HPDE6-E6E7 (cell line): Measurements from ENCODE around the gene UBALD1.
A peak's percentile ranks its signal among the peaks of the same experiment; 100 is the strongest.
"Not testable (repeated sequence)": the region's sequence is repeated elsewhere in the genome, so short reads cannot be mapped to it uniquely, and the experiment has no call there.

Experiments used
- DNase-seq: peaks from one replicate; pipeline ENCODE4 v3.0.0; 2011; ENCODE audit warnings: missing footprints; ENCODE audit errors: extremely low spot score

Gene UBALD1

DNA sequence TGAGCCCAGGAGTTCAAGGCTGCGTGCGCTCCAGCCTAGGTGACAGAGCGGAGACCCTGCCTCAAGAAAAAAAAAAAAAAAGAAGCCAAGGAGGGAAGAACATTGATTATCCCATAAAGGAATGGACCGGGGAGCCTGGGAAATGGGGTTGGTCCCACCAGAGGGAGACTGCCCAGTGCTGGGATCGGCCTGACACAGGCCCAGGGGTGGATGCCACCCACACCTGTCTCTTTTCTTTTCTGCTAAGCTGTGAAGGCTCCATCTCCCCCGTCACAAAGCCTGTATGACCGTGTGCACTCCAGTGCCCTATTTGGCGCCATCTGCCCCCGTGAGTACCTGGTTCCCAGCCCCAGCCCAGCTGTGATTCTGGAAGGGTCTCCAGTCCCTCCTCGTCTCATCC, 15.7 kb downstream of the UBALD1 start:
- DNase-seq, result no peak

DNA sequence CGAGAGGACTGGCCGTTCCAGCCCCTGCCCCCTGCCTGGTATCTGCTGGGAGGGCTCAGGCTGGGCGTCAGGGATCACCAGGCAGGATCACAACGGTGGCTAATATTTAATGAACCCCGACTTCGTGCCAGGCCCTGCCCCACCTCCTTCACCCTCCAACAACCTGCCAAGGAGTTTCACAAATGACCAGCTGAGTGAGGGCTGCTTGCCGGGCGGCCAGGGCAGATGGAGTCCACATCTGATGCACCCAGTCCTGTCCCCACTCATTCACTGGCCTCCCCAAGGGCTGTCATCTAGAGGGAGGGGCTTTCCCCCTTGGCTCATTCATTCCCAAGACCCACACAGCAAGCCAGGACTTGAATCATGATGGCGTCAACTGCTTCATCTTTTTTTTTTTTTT, 17.5 kb downstream of the UBALD1 start:
- peak; percentile 57 for DNase-seq

DNA sequence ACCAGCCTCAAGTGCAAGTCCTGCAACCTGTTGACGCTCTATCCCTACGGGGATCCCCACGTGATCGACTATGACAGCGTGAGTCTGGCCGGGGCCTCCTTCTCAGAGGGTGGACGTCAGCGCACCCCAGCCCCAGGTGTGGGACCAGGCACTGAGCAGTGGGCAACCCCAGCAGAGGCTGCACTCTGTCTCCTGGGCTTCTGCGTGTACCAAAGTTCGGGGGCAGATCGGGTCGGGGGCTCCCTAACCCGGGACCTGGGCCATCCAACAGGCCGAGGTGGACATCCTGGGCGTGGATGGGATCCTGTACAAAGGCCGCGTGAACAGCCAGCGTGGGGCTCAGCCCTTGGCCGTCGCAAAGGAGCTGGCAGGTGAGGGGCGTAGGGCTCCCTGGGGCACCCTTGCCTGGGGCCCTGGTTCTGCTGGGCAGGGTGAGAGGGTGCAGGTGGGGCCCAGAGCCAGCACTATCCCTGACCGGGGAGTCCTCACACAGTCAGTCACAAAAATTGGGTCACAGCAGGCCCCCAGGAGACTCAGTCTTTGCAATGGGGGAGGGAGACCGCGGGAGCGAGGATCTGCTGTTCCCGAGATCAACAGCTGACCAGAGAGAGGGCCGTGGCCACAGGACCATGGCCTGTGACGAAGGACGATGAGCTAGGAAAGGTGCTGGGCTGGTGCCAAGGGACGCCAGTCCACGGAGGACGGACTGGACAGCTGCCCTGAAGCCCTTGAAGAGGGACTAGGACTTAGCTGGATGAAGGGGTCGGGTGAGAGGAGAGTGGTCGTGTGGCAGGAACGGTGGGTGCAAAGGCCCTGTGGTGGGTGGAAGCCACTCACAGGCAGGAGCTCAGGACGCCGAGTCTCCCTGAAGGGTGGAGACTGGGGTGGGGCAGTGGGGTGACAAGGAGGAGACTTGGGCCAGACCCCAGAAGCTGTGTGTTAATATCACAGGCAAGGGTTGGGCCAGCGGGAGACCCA, 20.0 kb downstream of the UBALD1 start:
- DNase-seq, result no peak

DNA sequence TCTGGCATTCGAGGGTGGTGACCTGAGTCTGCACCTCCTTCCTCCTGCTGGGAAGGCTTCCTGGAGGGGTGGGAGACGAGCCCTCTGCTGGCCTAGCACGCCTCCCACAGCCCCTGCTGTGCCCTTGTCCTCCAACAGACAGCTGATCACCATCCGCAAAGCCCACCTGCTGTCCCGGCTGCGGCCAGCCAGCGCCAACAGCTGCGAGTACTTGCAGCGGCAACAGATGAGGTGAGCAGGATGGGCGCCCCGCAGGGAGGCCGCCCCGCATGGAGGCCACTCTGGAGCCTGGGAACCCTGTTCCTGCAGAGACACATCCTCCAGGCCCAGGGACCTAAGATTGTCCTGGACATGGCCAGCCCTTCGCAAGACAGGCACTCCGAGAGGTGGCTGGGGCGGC, 21.6 kb downstream of the UBALD1 start:
- DNase-seq, result no peak

DNA sequence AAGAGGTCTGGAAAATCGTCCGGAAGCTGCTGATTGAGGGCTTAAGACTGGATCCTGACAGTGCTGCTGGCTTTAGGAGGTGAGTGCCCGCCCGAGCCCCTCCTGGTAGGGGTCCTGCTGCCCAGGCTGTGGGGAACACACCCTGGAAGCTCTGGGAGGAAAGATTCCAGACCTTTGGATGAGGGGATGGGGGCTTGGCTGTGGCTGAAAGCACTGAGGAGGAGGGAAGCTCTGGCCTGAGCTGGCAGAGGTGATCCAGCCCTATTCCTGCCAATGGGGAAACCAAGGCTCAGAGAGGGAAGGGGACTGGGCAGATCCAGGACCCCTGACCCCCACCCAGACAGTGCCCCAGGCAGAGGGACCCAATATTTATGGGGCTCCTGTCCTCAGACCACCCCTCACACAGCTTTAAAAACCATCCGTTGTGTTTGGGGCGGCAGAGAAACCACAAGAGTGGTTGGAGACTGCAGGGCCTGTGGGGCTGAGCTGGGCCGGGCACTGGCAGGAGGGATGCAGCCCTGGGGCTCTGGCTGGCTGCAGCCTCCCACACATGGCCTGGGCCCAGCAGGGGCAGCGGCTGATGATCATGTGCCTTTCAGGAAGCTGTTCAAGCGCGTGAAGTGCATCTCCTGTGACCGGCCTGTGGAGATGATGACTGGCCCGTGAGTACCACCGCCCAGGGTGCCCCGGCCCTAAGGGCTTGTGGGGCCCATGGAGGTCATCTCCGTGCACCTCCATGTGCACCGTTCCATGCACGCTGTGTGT, 22.8 kb downstream of the UBALD1 start:
- no peak for DNase-seq

DNA sequence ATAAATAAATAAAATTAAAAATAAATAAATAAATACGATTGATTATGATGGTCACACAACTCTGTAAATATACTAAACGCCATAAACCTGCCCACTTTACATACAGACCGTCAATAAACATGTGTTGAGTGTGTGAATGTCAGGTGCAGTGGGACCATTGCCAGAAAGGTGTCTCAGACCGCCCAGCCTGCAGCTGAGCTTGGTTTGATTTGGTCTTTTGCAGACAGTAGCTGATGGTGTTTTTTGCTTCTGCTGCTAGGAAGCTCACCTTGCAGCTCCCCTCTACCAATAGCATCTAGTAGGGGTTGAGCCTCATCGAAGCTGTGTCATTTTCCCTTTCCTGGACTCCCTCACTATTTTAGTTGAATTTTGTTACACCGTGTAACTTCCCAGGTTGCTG, 23.5 kb downstream of the UBALD1 start:
- DNase-seq, result no peak

DNA sequence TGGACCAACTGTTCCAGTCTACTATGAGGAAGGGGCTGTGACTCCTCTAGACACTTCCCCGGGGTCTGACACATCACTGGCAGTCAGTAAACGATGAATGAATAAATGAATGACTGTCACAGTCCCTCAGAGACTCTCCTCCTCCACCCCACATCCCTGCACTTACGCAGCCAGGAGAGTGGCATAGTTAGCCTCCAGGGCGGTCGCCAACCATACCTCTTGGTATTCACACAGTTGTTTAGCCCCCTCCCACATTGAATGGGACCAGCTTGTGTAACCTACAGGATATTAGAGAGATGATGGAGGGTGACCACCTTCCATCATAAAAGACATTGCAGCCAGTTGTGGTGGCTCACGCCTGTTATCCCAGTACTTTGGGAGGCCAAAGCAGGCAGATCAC, 25.7 kb downstream of the UBALD1 start:
- no peak for DNase-seq

DNA sequence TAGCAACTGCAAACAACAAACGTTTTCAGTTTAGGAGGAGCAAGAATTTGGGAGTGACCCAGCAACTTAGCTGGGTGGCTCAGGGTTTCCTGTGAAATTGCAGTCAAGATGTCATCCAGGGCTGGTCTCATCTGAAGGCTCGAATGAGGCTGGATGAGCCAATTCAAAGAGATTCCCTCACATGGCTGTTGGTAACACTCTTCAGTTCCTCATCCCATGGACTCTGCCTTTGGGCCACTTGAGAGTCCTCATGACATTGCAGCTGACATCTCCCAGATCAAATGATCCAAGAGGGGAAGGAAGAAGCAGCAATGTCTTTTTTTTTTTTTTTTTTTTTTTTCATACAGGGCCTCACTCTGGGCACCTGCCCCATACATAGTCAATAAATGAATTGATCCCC, 26.3 kb downstream of the UBALD1 start:
- no peak for DNase-seq

DNA sequence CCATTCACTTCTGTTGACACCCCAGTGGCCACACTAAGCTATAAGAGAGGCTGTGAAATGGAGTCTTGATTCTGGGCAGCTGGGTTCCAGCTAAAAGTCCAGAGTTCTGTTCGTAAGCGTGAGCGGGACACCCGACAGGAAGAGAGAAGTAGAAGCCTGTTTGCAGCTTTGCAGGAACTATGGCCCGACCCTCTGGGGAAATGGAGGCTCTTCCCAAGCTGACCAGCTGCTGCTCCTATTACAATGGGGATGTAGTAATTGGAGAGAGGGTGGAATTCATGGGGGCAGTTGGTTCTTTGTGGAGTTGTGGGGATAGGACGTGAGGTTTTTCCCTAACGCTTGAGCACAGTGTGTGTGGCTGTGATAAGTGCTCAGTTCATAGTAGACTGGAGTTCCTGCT, 28.4 kb downstream of the UBALD1 start:
- DNase-seq, result no peak

DNA sequence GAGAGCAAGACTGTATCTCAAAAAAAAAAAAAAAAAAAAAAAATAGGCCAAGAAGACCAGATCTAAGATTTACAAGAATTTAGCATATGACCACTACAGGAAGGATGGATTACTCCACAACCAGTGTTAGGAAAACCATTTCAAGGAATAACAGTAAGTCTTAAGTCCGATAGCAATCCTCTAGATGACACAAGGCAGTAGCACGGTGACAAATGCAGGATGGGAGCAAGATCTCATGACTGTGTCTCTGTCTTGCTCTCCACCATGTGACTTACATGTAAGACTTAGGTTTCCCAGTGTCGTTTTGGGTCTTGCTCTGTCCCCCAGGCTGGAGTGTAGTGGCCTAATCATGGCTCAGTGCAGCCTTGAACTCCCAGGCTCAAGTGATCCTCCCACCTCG, 30.8 kb downstream of the UBALD1 start:
- DNase-seq, result no peak

DNA sequence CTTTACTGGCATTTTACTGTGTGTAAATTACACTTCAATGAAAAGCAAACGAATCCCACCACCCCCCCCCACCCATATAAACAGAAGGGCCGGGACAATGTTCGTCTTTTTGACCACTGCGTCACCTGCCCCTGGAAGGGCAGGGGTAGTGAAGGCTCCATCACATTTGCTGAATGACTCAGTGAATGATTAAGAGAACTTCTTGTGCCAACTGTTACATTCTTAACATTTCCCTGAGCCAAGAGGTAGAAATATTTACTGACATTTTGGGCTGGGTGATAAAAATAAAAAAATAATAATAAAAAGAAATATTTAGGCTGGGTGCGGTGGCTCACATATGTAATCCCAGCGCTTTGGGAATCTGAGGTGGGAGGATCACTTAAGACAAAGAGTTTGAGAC, 34.4 kb downstream of the UBALD1 start:
- DNase-seq, result no peak

DNA sequence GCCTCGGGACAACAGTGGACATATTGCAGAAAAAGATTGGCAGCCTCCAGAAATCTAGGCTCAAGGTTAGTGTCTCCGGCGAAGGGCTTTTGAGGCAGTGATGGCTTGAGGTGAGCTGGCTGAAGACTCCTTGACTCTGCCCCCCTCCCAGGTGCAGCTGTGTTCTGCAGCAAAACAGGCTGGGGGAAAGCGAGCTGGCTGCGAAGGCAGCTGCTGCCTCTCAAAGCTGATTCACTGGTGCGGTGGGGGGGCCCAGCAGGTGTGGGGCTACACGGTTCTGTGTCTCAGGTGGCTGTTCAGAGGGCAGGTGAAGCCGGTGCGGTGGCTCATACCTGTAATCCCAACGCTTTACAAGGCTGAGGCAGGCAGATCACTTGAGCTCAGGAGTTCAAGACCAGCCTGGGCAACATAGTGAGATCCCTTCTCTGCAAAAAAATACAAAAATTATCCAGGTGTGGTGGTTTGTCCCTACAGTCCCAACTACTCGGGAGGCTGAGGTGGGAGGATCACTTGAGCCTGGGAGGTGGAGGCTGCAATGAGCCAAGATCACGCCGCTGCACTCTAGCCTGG, 35.6 kb downstream of the UBALD1 start:
- DNase-seq, result no peak

DNA sequence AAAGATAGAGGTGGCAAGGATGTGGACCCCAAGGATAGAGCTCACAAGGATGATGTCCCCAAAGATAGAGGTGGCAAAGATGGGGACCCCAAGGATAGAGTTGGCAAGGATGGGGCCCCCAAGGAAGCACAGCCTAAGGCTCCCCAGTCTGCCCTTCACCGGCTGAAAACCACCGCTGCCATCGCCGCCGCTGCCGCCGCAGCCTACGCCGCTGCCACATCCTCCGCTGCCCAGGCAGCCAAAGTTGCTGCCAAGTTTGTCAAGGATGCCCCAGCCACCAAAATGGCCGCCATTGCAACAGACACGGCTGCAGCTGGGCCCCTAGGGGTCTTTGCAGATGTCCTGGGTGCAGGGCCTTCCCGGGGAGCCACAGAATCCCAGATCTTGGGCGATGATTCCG, 38.7 kb downstream of the UBALD1 start:
- DNase-seq, result no peak

DNA sequence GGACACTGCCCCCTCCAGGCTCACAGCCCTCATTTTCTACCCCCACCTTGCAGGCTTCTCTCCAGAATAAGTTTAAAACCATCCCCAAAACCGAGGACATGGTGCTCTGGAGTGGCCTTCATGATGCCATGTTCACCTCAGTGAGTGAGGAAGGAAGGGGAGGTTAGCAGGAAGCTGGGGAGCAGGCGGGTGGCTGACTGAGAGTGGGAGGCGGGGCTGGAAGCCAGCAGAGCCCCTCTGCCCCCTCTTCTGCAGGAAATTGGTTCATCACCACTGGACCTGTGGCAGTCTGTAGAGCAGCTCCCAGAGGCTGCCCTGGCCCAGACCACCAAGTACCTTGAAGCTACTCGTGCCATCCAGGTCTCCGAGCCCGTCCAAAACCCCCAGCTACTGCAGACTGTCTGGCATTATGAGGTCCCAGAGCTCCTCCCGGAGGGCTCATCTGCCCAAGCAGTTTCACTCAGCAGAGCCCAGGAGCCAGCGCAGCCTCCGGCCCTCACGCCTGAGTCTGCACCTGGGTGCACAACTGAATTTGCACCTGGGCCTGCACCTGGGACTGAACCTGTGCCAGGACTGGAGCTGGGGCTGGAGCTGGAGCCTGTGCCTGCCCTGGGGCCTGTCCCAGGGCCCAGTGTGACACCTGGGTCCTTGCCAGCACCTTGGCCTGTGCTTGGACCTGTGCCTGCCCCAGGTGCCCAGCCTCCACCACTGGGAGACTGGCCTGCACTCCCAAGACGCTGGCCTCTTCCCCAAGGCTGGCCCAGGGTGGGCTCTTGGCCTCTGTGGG, 39.6 kb downstream of the UBALD1 start:
- no peak for DNase-seq

DNA sequence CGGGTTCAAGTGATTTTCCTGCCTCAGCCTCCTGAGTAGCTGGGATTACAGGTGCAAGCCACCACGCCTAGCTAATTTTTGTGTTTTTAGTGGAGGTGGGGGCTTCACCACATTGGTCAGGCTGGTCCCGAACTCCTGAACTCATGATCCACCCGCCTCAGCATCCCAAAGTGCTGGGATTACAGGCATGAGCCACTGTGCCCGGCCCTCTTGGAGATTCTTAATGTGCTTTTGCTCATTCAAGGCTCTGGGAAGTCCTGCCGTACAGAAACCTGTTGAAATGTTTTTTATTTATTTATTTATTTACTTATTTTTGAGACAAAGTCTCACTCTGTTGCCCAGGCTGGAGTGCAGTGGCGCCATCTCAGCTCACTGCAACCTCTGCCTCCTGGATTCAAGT, 40.8 kb downstream of the UBALD1 start:
- not testable (repeated sequence) for DNase-seq

DNA sequence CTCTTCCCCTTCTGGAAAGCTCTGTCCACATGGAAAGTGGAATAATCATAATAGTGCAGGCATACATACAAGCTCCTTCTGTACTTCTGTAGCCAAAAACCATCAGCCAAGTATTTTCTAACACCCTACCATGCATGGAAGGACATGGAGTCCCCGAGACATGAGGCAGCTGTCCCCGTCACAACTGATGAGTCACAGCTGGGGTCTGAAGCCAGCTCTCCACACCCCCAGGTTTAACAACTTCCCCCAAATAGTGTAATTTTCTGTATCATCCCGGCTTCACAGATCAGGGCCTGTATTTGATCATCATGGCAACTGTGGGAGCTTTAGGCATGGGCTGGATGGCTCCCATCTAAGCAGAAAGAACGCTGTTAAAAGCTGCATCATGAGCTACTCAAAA, 42.0 kb downstream of the UBALD1 start:
- DNase-seq, result no peak

DNA sequence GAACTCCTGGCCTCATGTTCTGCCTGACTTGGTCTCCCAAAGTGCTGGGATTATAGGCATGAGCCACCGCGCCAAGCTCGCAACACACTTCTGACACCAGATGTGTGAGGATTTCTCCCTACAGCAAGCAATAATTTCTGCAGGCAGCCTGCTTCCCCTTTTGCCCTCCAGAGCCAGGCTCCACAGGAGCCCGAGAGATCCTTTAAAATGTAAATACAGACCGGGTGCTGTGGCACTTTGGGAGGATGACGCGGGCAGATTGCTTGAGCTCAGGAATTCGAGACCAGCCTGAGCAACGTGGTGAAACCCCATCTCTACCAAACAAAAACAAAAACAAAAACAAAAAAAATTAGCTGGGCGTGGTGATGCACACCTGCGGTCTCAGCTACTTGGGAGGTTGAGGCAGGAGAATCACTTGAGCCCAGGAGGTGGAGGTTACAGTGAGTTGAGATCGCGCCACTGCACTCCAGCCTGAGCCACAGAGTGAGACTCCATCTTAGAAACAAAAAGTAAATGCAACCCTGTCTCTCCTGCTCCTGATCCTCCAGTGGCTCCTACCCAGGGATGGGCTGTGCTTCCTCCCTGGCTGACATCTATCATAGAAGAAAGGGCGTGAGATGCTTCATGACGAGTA, 43.9 kb downstream of the UBALD1 start:
- DNase-seq, result no peak

DNA sequence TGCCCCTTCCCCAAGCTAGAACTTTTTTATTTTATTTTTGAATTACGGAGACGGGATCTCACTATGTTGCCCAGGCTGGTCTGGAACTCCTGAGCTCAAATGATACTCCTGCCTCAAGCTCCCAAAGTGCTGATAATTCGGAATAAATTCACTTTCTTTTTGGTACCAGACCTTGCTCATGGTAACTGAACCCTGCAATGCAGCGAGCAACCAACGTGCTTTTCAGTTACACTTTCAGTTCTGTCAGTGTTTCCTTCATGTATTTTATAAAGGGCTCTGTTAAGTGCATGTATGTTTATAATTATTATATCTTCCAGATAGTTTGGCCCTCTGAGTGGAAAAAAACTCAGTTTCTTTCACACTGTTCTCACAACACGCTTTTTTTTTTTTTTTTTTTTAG, 44.6 kb downstream of the UBALD1 start:
- no peak for DNase-seq

DNA sequence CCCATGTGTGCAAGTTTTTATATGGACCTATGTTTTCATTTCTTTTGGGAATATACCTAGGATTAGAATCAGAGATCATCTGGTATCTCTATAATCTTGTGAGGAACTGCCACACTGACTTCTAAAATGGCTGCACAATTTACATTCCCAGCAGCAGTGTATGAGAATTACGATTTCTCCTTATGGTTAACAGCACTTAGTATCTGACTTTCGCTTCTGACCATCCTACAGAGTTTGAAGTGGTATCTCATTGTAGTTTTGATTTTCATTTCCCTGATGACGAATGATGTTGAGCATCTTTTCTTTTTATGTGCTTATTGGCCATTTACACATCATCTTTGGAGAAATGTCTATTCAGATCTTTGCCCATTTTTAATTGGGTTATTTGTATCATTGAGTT, 48.5 kb downstream of the UBALD1 start:
- no peak for DNase-seq

DNA sequence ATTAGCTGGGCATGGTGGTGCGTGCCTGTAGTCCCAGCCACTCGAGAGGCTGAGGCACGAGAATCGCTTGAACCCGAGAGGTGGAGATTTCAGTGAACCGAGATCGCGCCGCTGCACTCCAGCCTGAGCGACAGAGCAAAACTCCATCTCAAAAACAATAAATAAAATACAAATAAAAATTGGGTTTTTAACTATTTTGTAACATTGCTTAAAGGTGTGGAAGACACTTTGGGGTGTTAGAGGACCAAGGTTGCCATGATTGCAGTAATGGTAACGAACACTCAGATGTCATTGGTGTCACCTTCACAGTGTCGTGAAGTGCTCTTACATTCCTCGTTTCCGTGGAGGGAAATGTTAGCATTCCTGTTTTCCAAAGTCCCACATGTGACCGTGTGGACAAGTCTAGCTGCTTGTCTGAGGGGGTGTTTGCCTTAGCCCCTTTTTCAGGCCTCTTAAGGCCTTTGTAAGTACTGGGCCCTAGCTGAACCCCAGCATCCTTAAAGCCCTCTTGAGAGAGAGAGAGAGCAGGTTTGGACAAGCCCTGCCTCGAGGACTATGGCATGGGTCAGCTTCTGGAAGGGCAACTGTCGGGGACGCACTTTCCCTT, 49.9 kb downstream of the UBALD1 start:
- DNase-seq, result no peak

DNA sequence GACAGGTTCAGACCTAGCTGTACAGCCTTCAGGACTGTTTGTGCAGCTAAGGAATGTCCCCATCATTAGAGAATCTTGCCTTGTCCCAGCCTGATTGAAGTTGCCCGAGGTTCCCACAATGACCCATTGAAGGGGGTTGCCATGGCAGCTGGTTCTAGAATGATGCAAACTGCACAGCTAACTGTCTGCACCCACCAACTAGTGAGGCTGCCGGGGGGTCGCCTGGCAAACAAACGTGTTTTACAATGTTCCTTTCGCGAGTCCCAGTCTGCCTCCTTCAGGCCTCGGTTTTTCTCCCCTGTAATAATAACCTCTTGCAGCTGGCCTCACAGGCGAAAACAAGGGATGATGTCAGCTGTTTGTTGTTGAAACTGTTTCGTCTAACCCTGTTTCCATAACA, 53.1 kb downstream of the UBALD1 start:
- DNase-seq, result no peak
